Activated naive CD4-positive, alpha-beta T cell (primary cell): ENCODE measurements around the gene CLDN20.

Experiments
- DNase-seq, 4 experiments: peaks; one replicate each; lab custom pipeline; 2025; lab: John Stamatoyannopoulos, UW

The CLDN20 gene

DNA sequence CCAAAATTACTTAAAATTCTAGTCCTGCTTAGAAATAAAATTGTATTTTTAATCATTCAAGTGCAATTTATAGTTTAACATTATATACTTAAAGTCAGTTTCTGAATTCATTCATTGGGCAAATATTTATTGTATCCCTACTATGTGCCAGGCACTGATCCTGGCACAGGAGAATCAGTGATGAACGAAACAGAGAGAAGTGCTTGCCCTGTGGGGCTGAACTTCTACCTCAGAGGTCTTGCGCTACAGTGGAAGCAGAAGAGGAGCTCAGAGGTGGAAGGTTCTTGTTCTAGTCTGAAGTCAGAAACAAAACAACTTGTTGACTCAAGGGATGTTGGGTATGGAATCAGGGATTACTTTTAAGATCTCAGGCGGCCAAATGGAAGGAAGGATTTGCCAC is 6.0 kb downstream of the CLDN20 start:
- DNase-seq = no peak

- no peak for DNase-seq
Observed at GRCh38 chr6:155270561-155271091, 6.8 kb downstream of the CLDN20 start.

- DNase-seq = no peak
Observed at GRCh38 chr6:155271145-155271544, 7.3 kb downstream of the CLDN20 start.

GRCh38 chr6:155272353-155273232 is 8.8 kb downstream of the CLDN20 start:
- DNase-seq = no peak

GRCh38 chr6:155273431-155273830 is 9.6 kb downstream of the CLDN20 start:
- DNase-seq = no peak

- no peak for DNase-seq
Observed at GRCh38 chr6:155274106-155274505, 10.3 kb downstream of the CLDN20 start.

GRCh38 chr6:155274533-155274932 is 10.7 kb downstream of the CLDN20 start:
- no peak for DNase-seq

- DNase-seq = no peak
Observed at GRCh38 chr6:155275808-155276480, 12.1 kb downstream of the CLDN20 start.

DNA sequence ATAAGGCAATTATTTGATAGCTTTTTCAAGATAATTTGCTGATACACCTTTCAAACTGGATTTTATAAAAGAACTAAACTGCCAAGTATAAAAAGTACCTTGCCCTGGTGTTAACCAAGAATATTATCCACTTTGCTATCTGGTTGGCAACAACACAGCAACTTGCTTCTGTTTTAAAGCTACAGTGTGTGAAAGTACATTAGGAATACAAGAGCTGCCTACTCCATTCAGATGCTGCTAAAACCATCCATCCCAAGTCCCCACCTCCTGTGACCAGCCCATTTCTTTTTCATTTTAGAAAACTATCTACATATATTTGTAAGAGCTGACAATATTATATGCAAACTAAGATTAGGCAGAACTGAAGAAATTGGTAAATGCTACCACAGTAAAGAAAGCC is 12.8 kb downstream of the CLDN20 start:
- DNase-seq = no peak

GRCh38 chr6:155278319-155279049 is 14.7 kb downstream of the CLDN20 start:
- DNase-seq = no peak

DNA sequence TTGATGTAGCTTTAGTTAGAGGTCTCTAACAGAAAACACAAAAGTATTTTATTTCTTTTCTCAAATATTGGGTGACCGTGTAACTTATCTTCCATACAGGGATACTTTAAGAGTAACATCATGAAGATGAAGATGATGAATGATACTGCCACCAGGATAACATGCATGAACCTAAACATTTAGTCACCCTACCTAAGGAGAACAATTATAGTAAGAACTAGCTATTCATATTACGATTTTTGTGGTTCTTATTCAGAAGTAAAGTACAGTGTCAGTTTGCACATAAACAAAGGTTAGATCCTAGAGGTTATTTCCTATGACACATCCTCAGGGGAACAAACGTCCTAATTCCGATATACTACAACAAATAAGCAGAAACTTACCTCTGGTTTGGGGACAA is 21.0 kb downstream of the CLDN20 start:
- DNase-seq = no peak

- DNase-seq = no peak
Observed at GRCh38 chr6:155287762-155288161, 23.9 kb downstream of the CLDN20 start.

DNA sequence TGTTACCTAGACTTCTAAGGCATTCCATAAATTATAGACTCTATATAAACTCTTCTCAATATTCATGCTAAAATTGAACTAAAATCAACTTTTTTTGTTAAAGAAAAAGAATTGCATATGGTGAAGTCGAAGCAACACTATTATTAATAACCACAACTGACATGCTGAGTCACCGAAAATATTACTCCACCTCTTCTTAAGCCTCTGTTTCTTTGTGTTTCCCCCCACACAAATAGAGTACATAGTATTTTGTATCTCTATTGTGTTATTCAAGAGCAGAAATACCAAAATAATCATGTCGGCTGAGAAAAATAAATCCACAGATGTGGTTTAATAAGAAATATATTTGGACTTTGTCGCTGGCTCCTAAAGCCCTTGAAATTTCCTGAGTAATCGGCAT is 26.7 kb downstream of the CLDN20 start:
- DNase-seq = no peak

- no peak for DNase-seq
Observed at GRCh38 chr6:155291291-155291690, 27.5 kb downstream of the CLDN20 start.

- DNase-seq = no peak
Observed at GRCh38 chr6:155292711-155293110, 28.9 kb downstream of the CLDN20 start.

DNA sequence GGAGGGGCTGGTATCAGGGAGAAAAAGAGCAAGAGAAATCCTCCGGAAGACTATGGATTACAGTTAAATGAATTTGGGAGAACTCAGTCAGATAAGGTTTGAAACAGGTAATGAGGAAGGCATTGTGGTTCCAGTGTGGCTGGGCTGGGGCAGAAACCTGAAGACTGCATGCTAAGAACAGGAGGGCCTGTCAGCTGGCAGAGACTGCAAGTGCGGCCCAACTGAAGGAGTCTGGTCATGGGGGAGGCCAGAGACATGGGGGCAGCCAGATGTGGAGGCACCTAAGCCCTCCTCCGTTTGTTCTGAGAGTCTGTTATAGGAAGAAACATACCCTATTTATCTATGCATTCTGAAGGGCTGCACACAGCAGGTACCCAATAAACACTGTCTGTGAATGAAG is 33.9 kb downstream of the CLDN20 start:
- no peak for DNase-seq

DNA sequence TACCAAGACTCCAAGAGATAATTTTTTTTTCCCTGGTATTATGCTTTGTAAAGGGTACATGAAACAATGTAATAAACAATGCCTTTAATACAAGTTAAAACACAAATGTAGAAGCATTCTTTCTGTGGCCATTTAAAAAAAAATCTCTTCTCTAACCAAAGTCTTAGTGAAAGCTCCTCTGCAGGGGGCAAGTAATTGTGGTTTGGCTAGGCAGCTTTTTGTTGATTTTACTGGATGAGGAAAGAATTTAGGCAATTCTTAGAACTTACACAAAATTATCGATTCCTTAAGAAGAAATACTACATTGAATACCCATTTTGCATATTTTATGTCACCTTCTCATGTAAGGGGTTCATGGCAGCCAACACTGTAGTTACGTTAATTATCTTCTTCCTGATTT is 38.1 kb downstream of the CLDN20 start:
- no peak for DNase-seq

DNA sequence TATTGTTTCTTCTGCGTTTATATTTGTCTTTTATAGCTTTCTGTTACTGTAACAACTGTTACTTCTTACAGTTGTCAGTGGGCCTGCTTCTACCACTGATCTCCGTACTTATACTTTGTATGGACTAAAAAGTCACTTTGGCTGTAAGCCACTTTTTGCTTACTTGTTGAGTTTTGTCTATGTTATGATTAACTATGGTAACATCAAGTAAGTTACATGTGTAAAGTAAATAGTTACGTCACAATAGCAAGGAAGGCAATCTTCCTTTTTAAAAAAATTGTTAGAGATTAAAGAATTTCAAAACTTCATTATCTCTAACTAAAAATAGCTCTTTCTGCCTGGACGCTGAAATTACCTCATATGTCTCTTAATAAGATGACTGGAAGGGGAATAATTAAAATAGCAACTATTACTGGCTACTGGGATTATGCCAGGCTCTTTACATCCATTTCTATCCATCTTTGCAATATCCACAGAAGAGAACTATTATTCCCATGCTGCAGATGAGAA is 39.6 kb downstream of the CLDN20 start:
- no peak for DNase-seq

DNA sequence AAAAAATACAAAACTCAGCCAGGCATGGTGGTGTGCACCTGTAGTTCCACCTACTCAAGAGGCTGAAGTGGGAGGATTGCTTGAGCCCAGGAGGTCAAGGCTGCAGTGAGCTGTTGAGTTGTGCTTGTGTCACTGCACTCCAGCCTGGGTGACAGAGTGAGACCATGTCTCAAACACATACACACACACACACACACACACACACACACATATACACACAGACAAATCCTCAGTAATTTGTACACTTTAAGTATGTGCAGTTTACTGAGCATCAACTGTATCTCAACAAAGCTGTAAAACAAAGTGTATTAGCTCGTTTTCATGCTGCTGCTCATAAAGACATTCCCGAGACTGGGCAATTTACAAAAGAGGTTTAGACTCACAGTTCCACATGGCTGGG is 43.1 kb downstream of the CLDN20 start:
- no peak for DNase-seq

GRCh38 chr6:155309150-155309549 is 45.3 kb downstream of the CLDN20 start:
- no peak for DNase-seq

- DNase-seq = no peak
Observed at GRCh38 chr6:155310596-155310995, 46.8 kb downstream of the CLDN20 start.

GRCh38 chr6:155311086-155311485 is 47.3 kb downstream of the CLDN20 start:
- DNase-seq = no peak
